Measurements from ENCODE around the gene ZIM2.

The ZIM2 gene

DNA sequence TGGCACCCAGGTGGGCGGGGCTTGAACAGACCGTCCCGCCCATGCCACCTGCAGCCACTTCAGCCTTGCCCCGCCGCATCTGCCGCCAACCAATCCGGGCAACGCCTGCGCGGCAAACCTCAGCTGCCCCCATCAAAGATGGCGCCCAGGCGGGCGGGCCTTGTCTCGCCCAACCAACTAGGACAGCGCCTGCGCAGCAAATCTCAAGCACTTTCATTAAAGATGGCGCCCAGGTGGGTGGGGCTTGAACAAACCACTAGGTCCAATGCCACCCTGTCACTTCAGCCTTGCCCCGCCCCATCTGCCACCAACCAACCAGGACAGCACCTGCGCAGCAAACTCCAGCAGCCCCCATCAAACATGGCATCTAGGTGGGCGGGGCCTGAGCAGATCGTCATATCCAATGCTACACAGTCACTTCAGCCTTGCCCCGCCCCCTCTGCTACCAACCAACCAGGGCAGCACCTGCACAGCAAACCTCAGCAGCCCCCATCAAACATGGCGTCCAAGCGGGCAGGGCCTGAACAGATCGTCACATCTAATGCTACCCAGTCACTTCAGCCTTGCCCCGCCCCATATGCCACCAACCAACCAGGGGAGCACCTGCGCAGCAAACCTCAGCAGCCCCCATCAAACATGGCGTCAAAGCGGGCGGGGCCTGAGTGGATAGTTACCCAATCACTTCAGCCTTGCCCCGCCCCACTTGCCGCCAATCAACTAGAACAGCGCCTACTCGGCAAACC, 1.4 kb downstream of the ZIM2 start:
- DNase-seq (ENCODE audit: low spot score) = no peak

DNA sequence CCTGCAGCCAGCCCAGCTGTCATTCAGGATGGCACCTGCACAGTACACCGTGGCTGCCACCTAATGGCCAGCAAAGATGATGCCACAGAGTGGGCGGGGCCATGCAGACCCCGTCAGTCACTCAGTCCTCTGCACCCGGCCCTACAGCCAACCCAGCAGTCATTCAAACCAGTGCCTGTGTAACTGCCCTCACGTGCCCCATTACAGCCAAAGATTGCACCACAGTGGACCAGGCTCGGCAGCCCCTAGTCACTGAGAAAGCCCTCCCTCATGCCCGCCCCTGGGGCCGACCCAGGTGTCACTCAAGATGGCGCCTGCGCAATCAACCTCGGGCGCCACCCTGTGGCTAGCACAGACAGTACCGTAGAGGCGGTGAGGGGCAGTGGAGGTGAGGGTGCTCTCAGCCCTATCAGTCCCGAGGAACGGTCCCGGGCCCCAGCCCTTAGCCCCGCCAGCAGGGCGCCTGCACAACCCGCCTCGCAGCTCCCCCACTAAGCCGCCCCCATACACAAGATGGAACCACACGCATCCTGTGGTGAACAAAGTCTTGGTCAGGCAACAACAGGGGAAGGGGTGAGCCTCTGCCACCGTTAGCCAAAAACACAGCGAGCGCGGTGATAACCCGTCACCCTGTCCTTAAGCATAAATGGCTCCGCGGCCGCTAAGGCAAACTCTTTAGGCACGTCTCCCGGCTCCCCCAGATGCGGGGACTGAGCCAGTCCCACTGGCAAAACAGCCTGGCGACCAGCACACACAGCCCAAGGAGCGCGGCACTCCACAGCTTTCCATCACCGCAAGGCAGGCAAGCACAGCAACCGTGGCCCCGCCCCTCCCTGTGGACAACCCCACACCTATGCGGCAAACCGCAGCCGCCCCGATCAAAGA, 2.3 kb downstream of the ZIM2 start:
- DNase-seq (ENCODE audit: low spot score) = no peak

DNA sequence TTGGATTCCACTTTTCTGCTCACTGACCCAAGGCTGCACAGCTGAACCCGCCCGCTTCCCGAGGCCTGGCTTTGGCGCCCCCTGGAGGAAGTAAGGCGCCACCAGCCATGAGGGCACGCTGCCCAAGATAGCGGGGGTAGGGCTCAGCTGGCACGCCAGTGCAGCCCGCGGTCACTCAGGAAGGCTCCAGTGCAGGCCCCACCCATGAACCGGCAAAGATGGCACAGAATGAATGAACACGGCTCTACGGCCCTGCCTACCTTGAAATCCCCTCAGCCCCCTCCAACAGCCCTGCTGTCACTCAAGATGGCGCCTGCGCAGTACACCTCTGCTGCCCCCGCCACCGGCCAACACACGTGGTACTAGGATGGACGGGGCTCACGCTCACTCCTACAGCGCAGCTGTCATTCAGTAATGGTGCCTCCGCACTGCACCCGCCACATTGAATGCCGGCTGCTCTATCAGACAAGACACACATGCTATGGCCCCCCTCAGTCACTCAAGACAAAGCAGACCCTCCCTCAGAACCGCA, 3.0 kb downstream of the ZIM2 start:
- no peak for DNase-seq (ENCODE audit: low spot score)

DNA sequence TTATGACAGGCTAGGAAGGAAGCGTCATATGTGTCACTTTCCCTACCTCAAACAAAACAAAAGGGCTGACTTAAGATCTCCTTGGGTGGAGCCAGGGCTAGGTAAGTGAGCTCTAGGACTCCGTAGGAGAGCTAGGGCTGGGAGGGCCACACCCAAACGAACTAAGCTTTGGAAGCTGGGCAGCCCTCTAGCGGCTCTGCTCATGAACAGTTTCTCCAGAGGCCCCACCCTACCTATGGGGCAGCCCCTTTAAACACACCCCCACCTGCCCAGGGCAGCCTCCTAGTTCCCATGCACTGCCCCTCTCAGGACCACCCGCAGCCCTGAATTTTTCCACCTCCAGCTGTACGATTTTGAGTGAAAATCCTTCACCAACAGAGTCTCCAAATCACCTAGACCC, 3.5 kb downstream of the ZIM2 start:
- DNase-seq (ENCODE audit: low spot score) = no peak

DNA sequence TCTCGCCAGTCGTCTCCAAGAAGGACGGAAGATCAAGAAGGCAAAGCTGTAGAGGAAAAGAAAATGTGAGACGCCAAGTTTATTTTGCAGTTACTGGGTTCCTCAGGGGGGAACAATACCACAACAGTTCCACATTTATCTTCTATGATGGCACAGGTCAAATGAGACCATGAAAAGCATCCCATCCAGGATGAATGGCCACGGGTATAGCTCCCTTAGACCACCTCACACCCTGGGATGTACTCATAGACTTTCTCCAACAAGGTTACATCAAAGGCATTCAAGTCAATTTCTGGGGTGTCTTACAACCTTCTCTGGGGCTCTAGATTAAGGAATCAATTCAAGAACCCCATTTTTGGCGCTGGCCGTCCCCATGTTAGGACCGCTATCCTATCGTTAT, 4.5 kb downstream of the ZIM2 start:
- DNase-seq (ENCODE audit: low spot score) = no peak

DNA sequence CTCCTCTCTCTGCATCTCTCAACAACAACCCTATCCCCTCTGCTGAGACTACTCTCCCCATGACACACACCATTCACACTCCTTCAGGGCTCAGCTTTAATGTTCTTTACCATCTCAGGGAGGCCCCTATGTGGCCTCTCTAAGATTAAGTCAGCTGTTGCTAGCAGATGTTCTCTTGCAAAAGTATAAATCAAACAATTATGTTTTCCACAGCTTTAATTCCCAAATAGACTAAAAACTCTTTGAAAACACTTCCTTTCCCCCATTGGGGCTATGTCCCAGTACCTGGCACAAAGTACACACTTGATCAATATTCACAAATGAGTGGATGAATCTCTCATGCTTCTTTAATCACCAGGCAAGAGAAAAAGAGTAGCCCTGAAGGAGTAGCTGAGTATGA, 5.1 kb downstream of the ZIM2 start:
- DNase-seq (ENCODE audit: low spot score) = no peak

DNA sequence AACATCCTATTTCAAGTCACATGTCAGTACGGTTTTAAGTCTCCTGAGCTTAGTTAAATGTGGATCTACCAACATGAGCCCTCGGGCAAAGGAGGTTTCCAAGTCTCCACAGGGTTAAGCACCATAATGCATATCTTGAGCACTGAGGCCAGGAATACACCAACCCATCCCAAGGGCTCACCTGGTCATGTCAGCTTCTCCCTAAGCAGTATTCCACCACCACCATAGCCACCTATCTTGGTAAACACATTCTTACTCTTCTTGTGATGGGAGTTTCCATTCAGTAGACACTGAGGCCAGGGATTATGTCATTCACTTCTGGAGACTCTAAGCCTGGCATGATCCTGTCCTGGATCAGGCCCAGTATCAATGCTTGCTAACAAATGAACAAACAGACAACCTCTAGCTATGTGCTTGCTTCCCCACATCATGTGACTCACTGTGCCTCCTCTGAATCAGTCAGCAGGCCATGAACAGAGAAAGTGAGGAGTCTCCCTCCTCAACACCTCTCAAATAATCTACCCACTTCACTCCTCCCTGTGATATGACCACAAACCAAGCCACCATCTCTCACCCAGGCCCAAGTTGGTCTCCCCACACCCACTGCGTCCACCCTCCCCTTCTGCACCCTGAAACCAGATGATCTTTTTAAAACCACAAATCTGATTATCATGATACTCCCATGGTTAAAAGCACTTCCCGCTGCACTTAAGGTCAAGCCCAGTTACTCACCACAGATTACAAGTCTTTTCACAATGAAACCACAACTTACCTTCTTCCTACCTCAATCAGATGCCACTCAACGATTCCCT, 5.8 kb downstream of the ZIM2 start:
- no peak for DNase-seq (ENCODE audit: low spot score)

DNA sequence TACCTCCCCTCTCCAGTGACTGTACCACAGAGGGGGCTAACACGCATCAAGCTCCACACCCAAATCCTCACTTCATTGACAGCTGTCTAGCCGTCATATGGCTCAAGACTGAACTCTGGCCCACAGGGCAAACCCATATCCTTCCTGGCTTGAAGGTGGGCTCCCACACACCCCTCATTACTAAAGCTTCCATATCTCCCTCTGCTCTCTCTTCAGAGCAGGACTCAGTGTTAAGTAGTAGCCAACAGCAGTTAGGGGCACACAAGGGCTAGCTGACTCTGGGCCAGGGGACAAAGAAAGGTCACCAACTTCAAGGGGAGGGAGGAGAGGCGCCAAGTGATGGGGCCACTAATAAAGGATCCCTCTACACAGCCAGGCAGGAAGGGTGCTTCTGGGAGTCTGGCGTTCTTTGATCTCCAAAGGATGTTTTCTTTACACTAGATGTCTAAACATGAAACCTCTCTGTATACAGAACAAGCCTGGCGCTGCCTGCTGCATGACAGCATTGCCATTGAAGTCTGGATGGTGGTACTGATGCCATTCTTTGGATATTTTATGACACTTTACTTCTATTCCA, 8.1 kb downstream of the ZIM2 start:
- DNase-seq (ENCODE audit: low spot score) = no peak

DNA sequence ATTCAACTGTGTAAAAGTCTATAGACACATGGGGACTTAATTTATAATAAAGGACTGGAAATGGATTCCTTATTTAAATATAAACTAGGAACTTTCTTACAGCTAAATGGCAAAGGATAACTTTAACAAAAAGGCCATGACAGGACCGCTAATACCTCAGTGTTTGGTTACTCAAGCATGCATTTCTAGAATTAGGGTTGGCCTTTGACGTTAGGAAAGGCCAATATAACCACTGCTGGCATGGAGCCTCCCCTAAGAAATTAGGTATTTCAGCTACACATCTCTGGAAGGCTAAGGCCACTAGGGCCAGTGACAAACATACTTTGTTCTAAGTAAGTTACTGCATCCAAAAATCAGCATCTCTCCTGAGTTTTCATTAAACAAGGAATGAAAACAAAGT, 9.3 kb downstream of the ZIM2 start:
- DNase-seq (ENCODE audit: low spot score) = no peak

DNA sequence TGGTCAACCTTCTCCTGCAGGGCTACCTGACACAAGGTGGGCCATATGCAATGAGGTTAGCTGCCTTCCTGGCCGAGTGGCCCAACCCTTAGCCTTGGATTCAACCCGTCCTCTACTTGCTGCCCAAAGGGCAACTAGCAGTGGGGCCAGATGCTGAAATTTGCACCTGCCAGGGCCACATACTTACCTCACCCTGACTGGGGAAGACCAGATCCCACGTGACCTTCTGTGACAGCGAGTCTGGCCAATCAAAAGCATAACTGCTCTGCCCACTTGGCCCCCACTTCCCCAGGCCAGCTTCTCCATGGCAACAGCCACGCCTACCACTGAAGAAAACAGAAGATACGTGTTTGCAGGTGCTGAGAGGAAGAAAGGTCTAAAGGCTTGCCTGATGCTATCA, 10.9 kb downstream of the ZIM2 start:
- DNase-seq (ENCODE audit: low spot score) = no peak

DNA sequence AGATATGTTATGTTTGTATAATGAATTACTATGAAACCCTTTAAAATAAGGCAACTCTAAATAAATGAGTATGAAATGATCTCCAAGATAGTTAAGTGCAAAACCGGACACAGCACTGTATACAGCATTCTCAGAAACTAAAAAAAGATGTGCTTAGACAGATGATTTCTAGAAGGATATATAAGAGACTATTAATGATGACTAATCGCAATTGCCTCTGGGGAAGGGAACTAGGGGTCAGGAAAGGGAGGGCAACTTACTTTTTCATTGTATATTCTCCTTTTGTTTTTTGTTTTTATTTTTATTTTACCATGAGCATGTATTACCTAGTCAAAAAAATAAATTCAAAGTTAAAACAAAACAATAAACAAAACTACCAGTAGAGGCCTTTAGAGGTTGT, 12.8 kb downstream of the ZIM2 start:
- no peak for DNase-seq (ENCODE audit: low spot score)

DNA sequence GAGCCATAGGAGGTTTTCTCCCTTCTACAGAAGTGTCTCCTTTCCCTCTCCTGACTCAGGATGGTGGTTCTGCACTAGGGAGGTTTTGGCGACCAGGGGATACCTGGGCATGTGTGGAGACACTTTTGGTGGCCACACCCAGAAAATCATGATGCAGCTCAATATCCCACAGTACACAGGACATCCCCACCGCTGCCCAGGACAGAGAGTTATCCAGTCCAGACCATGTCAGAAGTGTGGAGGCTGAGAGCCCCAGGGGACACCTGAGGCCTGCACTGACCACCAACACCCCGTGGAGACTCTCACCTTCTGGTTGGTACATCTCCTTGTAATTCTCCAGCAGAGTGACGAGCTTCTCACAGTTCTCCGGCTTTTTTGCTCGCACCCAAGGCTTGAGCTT, 16.6 kb downstream of the ZIM2 start:
- DNase-seq (ENCODE audit: low spot score) = no peak

DNA sequence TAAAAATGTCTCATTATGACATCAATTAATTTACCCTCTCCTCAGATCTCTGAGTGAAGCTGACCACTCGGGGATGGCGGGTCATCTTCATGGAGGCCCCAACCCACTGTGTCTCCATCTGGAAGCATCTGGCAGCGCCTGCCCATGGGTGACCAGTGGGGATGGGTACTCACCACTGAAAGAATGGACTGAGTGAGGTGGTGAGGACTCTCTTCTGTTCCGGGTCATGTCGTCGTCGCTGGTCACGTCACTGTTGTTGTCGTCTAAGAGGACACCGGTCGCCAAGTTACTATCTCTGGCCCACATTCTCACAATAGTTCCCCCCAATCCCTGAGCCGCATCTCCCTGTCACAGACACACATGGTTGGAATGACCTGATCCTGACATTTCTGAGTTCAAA, 17.1 kb downstream of the ZIM2 start:
- DNase-seq (ENCODE audit: low spot score) = no peak

DNA sequence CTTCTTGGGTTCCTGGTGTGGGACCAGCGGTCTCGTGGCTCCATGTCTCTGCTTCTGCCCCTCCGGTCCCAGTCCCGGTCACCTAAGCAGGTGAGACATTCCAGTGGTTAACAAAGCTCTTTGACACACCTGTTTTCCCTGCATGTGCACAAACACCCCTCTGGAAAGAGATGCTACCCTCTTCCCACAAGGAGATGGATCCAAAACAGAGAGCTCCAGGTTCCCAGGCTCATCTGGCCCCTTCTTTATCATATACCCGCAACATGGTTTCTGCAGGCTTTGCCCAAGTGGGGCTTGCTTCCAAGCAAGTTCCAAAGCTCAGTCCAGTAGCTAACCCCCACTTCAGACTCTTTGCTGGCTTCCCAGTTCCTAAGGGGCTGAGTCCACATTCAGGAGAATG, 17.8 kb downstream of the ZIM2 start:
- no peak for DNase-seq (ENCODE audit: low spot score)

DNA sequence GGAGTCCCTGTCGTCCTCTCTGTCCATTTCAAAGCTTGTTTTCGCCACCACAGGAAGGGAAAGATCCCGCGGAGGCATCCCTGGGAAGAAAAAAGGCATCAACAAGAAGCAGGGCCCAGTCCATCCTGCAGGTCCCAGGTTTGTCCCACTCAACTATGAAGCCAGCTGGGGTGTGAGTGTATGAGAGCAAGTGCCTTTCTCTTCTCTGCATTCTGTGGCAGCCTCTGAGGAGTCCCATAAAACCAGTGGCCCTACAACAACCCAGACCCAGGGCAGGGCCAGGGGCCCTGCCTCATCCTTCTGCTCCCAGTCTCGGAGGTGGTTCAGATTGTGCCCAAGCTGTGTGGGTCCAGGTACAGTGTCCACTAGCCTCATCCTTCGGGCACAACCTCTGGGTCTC, 18.9 kb downstream of the ZIM2 start:
- no peak for DNase-seq (ENCODE audit: low spot score)

DNA sequence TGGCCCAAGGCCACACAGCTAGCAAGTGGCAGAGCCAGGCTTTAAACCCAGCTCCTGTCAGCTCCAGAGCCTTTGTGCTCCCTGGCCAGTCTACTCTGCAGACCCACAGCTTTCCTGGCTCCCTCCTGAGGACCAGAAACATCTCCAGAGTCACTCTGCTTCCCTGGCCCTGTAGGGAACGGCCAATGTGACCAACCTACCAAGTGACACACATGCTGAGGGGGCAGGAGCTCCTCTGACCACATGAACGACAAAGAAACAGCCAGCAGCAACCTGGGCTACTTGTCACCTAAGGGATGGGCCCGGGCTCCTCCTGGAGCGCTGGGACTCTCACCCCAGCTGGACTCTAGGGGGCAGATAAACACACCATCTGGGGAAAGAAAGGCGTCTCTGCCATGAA, 19.3 kb downstream of the ZIM2 start:
- no peak for DNase-seq (ENCODE audit: low spot score)

DNA sequence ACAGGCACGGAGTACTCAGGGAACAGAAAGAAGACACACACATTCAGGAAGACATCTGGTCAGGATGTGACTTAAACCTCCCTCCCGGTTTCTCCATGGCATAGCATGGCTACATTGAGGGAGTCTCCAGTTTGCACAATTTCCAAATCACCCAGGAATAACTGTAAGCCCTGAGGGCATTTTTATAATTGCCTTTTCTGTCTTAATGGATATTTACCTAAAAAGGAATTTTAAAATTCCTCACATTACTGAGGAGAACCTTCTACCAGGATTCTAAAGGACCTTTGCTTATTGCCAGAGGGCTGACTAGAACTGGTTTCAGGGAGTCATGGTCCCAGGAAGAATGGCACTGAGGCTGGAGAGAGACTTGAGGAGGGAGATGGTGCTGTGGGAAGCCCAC, 21.4 kb downstream of the ZIM2 start:
- no peak for DNase-seq (ENCODE audit: low spot score)

DNA sequence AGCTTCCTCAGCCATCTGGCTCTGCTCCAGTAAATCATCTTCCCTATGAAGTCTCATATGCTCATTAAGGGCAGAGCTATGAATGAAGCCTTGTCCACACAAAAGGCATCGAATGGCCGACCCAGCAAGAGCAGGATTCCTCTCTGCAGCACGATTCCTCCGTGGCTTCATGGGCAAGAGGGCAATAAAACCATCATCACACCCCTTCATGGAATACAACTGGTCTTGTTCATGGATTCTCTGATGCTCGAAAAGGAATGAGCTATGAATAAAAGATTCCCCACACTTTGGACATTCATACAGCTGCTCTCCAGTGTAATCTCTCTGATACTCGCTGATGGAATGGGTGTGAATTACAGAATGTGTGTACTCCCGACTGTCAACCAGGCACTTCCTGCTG, 25.9 kb downstream of the ZIM2 start:
- no peak for DNase-seq (ENCODE audit: low spot score)

DNA sequence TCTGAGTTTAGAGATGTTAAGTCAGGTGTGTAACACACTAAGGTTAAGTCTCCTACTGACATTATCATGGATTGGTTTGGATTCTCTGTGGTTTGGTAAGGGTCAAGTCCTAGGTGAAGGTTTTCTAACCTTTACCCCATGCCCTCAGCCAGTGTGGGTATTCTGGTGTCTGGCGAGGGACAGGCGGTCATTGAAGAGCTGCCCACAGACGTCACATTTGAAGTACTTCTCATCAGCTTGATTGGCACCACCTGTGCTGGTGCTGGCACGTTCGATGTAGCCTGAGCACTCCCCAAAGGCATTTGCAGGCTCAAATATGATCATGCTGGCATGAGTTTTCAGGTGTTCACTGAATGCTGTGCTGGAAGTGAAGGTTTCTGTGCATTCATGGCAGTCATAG, 27.0 kb downstream of the ZIM2 start:
- no peak for DNase-seq (ENCODE audit: low spot score)

DNA sequence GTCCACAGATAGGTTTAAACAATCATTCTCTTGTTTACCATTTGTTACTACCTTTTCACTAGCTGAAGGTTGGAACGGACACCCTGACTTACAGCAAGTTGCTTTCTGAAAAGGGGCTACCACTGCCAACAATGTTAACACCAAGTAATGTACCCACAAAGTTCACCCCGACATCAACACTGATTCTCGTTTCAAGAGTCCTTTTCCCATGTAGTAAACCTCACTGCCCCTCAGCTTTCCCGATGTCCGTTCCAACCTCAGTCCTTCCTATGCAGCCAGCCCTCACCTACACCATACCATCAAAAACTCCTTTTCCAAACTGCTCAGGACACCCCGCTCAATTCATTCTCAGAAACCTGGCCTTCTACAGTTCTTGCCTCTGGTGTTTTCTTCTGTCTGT, 29.0 kb downstream of the ZIM2 start:
- no peak for DNase-seq (ENCODE audit: low spot score)

DNA sequence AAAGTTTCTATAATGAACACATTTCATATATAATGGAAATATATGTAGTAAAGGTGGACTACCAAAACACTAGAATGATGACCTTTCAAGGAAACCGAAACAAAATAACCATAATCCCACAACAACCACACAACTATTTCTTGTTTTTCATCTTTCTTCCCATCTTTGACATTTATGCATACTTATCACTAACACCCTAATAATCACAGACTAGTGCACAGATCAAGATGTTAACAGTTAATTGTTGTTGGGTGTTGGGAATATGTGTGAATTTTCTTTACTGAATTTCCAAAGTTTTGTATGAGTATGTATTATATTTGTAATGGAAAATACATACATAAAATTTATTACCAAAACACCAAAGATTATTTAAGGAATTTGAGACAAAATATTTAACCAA, 30.3 kb downstream of the ZIM2 start:
- no peak for DNase-seq (ENCODE audit: low spot score)

DNA sequence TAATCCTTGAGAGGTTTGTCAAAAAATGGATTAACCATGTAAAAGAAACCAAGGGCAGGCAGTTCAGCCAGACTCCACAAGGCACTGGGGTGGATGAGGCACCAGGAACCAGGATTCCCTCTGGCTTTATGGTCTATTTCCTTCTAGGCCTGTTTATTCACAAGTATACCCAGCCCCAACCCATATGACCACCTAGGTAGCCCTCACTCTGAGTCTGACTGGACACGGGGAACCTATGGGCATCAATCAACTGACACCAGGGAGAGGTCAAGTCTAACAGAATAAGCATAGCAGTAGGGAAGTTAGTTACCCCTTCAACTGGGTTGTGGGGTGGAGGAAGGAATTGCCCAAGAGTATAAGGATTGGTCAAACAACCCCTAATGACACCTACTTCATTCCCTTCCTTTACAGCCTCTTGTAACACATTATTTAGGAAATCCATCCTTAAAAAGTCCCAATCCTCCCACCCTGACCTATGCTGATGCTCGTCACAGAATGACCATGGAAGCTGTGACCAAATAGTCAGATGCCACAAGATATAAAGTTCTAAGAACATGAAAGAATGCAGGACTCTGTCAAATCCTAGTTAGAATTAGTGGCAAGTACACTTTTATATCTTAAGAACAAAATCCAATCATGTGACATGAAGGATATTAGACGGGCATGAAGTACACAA, 31.7 kb downstream of the ZIM2 start:
- DNase-seq (ENCODE audit: low spot score) = no peak

Data from RKO (cell line).